CD4-positive, alpha-beta T cell (primary cell): ENCODE measurements around the gene GABARAP. TPM values are rescaled to one million over a fixed set of nuclear protein-coding genes. Genes with fewer than 3 reads are reported as not detected.

Experiments used
- ATAC-seq: fragments of 200-7000 bp; cut with Tn5 transposase; one replicate; pipeline ENCODE4 v1.10.0; 2022; ENCODE audit warnings: mild to moderate bottlenecking; ENCODE audit not compliant: poor library complexity
- CTCF ChIA-PET: fragments of 350-600 bp; sonication (Branson Sonifier 250); formaldehyde crosslinking; loops from one replicate; lab custom pipeline; 2021; ENCODE audit warnings: antibody characterized with exemption, inconsistent platforms; lab: Charles Lee
- POLR2A ChIA-PET: fragments of 350-600 bp; sonication (Branson Sonifier 250); formaldehyde crosslinking; loops from one replicate; lab custom pipeline; 2021; ENCODE audit warnings: antibody characterized with exemption, inconsistent platforms; lab: Charles Lee
- DNase-seq, 14 experiments: peaks; one replicate each; pipeline ENCODE4 v3.0.0-alpha.2; 2013 to 2020; ENCODE audit warnings: mixed read lengths in 2 of 14
- H3K27ac ChIP-seq, 2 donors: one replicate each; pipeline versions ENCODE4 v1.5.1 to v1.7.0; 2013; ENCODE audit warnings: low read length in 2 of 2, low read depth in 1 of 2, mild to moderate bottlenecking in 1 of 2
- H3K27me3 ChIP-seq, 2 experiments: 1 replicate in 1 of 2; 2 replicates in 1 of 2; pipeline versions ENCODE4 v1.6.1 to v1.7.0; 2013; ENCODE audit warnings: low read length in 2 of 2, control low read depth in 1 of 2, mild to moderate bottlenecking in 1 of 2, moderate library complexity in 1 of 2; ENCODE audit not compliant: insufficient read depth in 2 of 2, control insufficient read depth in 1 of 2
- H3K36me3 ChIP-seq: one replicate; pipeline ENCODE4 v1.6.1; 2013; ENCODE audit warnings: low read length, control low read depth; ENCODE audit not compliant: insufficient read depth
- H3K4me1 ChIP-seq: one replicate; pipeline ENCODE4 v1.6.1; 2013; ENCODE audit warnings: low read length, control low read depth; ENCODE audit not compliant: insufficient read depth
- H3K4me3 ChIP-seq: one replicate; pipeline ENCODE4 v1.5.1; 2013; ENCODE audit warnings: mild to moderate bottlenecking, low read length, moderate library complexity
- H3K9me3 ChIP-seq, 2 experiments: 1 replicate in 1 of 2; 2 replicates in 1 of 2; pipeline versions ENCODE4 v1.6.1 to v1.7.0; 2013; ENCODE audit warnings: low read length in 2 of 2, mild to moderate bottlenecking in 2 of 2, control low read depth in 1 of 2, moderate library complexity in 1 of 2; ENCODE audit not compliant: control insufficient read depth in 1 of 2, insufficient read depth in 1 of 2
- H3K27ac Mint-ChIP-seq: one replicate; pipeline ENCODE4 v1.8.0; 2020; ENCODE audit warnings: mixed read lengths
- H3K27me3 Mint-ChIP-seq: one replicate; pipeline ENCODE4 v1.8.0; 2021; ENCODE audit warnings: mixed read lengths
- H3K36me3 Mint-ChIP-seq: one replicate; pipeline ENCODE4 v1.8.0; 2021; ENCODE audit warnings: low read depth, mixed read lengths
- H3K4me1 Mint-ChIP-seq: one replicate; pipeline ENCODE4 v1.8.0; 2021; ENCODE audit warnings: low read depth, mixed read lengths
- H3K4me3 Mint-ChIP-seq: one replicate; pipeline ENCODE4 v1.8.0; 2020; ENCODE audit warnings: mild to moderate bottlenecking, mixed read lengths
- H3K9me3 Mint-ChIP-seq: one replicate; pipeline ENCODE4 v1.8.0; 2020; ENCODE audit warnings: mixed read lengths
- intact Hi-C, 2 experiments: fragments of 100-400 bp; cut with DNase I in 1 of 2; cut with micrococcal nuclease in 1 of 2; formaldehyde crosslinking; loops; one replicate each; pipeline versions ENCODE4 v1.15.1 to v1.9.0; 2023 to 2025; cut with DNase I, micrococcal nuclease
- total RNA-seq, 174 experiments: library from RNA in 2 of 174; stranded (reverse) in 2 of 174; gene quantifications; one replicate each; pipeline ENCODE4 v1.2.3 and lab custom pipeline; 2021 to 2026
- TF ChIP-seq, protein P1 (sequence below): fragments of 200-600 bp; IDR thresholded peaks from one replicate; pipeline ENCODE4 v1.8.0; 2022; ENCODE audit warnings: antibody characterized with exemption, mild to moderate bottlenecking

The GABARAP gene
- total RNA-seq, 2 experiments from 2014 or later = 182 to 195 TPM

- H3K9me3 Mint-ChIP-seq = no peaks in the 10 kb centered on the region
- ATAC-seq (peak; percentile 1), DNase-seq (peak in 4 of 14 experiments; percentile 8 to 81 (median 60))
- peak overlapping the region; percentile 94 for H3K4me3 Mint-ChIP-seq
- H3K4me3 ChIP-seq = peak overlapping the region; percentile 71
- peak overlapping the region; percentile 100 for H3K27ac Mint-ChIP-seq
- H3K4me1 Mint-ChIP-seq = peaks cover 45% of the 10 kb centered on the region
- no peaks in the 10 kb centered on the region for H3K27me3 ChIP-seq
- POLR2A ChIA-PET = interaction anchor here (0.6 to 3.4 kb wide), 10 partner anchors 10 to 377 kb away, joined by 3 to 54 read pairs (median 4); partner anchors contain the start of genes ACADVL, DLG4, DVL2 and GABARAP
- H3K36me3 Mint-ChIP-seq = peaks cover 53% of the 10 kb centered on the region
- TF ChIP-seq, protein P1, sequence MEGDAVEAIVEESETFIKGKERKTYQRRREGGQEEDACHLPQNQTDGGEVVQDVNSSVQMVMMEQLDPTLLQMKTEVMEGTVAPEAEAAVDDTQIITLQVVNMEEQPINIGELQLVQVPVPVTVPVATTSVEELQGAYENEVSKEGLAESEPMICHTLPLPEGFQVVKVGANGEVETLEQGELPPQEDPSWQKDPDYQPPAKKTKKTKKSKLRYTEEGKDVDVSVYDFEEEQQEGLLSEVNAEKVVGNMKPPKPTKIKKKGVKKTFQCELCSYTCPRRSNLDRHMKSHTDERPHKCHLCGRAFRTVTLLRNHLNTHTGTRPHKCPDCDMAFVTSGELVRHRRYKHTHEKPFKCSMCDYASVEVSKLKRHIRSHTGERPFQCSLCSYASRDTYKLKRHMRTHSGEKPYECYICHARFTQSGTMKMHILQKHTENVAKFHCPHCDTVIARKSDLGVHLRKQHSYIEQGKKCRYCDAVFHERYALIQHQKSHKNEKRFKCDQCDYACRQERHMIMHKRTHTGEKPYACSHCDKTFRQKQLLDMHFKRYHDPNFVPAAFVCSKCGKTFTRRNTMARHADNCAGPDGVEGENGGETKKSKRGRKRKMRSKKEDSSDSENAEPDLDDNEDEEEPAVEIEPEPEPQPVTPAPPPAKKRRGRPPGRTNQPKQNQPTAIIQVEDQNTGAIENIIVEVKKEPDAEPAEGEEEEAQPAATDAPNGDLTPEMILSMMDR = no peak
- H3K27ac ChIP-seq = peak overlapping the region; percentile 63 to 99
- peaks cover 36% of the 10 kb centered on the region for H3K4me1 ChIP-seq
- no peaks in the 10 kb centered on the region for H3K9me3 ChIP-seq
- CTCF ChIA-PET = interaction anchor here (1.4 to 1.7 kb wide), 3 partner anchors 9 to 37 kb away, joined by 3 to 4 read pairs (median 4); partner anchors contain the start of gene GABARAP
- H3K36me3 ChIP-seq = peaks cover 24% of the 10 kb centered on the region
- intact Hi-C loops = loop anchor here in 1 of 2 experiments (1.0 to 5.0 kb wide), 5 partner anchors 10 to 311 kb away; partner anchors contain the start of genes ACADVL, DLG4, EIF5A and FGF11
- H3K27me3 Mint-ChIP-seq = no peaks in the 10 kb centered on the region
Observed at GRCh38 chr17:7250695-7251627, 8.7 kb upstream of the GABARAP start.

DNA sequence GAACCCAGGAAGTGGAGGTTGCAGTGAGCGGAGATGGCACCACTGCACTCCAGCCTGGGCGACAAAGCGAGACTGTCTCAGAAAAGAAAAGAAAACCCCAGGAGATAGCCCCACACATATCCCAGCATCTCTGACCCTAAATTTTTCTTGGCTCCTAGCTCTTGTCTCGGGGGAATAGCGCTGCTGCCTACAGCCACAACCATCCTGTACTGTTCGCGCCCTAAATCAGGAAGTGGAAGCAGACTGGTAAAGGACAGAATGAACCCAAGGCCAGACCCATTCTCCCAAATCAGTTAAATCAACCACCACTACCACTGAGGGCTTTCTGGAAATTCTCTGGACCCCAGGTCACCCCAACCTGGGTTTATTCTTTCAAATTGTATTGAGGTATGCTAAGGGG lies 7.6 kb upstream of the GABARAP start:
- no peaks in the 10 kb centered on the region for H3K27me3 ChIP-seq
- H3K27ac ChIP-seq = peak overlapping the region in 1 of 2 donors; percentile 16
- TF ChIP-seq, protein P1 = no peak
- H3K4me3 ChIP-seq = peak overlapping the region; percentile 71
- H3K9me3 ChIP-seq = no peaks in the 10 kb centered on the region
- peaks cover 36% of the 10 kb centered on the region for H3K4me1 ChIP-seq
- Mint-ChIP-seq H3K27me3 (no peaks in the 10 kb centered on the region), H3K36me3 (peaks cover 49% of the 10 kb centered on the region), H3K4me1 (peaks cover 45% of the 10 kb centered on the region), H3K27ac (peak overlapping the region; percentile 100), H3K4me3 (peak overlapping the region; percentile 94), H3K9me3 (no peaks in the 10 kb centered on the region)
- intact Hi-C loops = loop anchor here in 1 of 2 experiments (5.0 kb wide), 4 partner anchors 33 to 312 kb away; partner anchors contain the start of genes ACADVL, DLG4, EIF5A and FGF11
- ChIA-PET POLR2A (interaction anchor here (1.2 to 3.4 kb wide), 3 partner anchors 9 to 378 kb away, joined by 3 to 54 read pairs (median 4); partner anchors contain the start of genes DVL2, GABARAP, PHF23 and SAT2), CTCF (interaction anchor here (1.2 to 1.6 kb wide), 2 partner anchors 29 to 46 kb away, joined by 3 to 4 read pairs; no protein-coding TSS in a partner anchor)
- peaks cover 25% of the 10 kb centered on the region for H3K36me3 ChIP-seq
- no peak for DNase-seq
- ATAC-seq = no peak

- Histone ChIP-seq H3K27ac (no peak overlapping the region), H3K9me3 (no peaks in the 10 kb centered on the region), H3K27me3 (no peaks in the 10 kb centered on the region), H3K4me1 (peaks cover 36% of the 10 kb centered on the region), H3K4me3 (no peak overlapping the region), H3K36me3 (peaks cover 27% of the 10 kb centered on the region)
- POLR2A ChIA-PET = interaction anchor here (1.2 to 3.4 kb wide), 3 partner anchors 9 to 379 kb away, joined by 3 to 54 read pairs (median 4); partner anchors contain the start of genes DVL2, GABARAP, PHF23 and SAT2
- Mint-ChIP-seq H3K4me1 (peaks cover 45% of the 10 kb centered on the region), H3K36me3 (peaks cover 49% of the 10 kb centered on the region), H3K9me3 (no peaks in the 10 kb centered on the region), H3K4me3 (peak overlapping the region; percentile 94), H3K27me3 (no peaks in the 10 kb centered on the region), H3K27ac (peak overlapping the region; percentile 100)
- ATAC-seq (no peak), DNase-seq (peak in 1 of 14 experiments; percentile 9)
- CTCF ChIA-PET = interaction anchor here (1.2 to 1.6 kb wide), 2 partner anchors 29 to 47 kb away, joined by 3 to 4 read pairs; no protein-coding TSS in a partner anchor
- TF ChIP-seq, protein P1 = no peak
- intact Hi-C loops = no loop called here
Observed at GRCh38 chr17:7249214-7249613, 7.0 kb upstream of the GABARAP start.
